Measurements from ENCODE around the gene MAP4K2. TPM values are rescaled to one million over a fixed set of nuclear protein-coding genes. Genes with fewer than 3 reads are reported as not detected.

Gene MAP4K2
- total RNA-seq, 5 donors from 2014 or later (not counting 1 experiment from before 2014, with no cell fraction given), result 80.9 to 131 (median 102) TPM

- WGBS (ENCODE audit: insufficient coverage), result 49% methylated on average over 26 of the region's 27 CpGs
Observed at GRCh38 chr11:64843686-64844329, 40.8 kb upstream of the MAP4K2 start.

DNA sequence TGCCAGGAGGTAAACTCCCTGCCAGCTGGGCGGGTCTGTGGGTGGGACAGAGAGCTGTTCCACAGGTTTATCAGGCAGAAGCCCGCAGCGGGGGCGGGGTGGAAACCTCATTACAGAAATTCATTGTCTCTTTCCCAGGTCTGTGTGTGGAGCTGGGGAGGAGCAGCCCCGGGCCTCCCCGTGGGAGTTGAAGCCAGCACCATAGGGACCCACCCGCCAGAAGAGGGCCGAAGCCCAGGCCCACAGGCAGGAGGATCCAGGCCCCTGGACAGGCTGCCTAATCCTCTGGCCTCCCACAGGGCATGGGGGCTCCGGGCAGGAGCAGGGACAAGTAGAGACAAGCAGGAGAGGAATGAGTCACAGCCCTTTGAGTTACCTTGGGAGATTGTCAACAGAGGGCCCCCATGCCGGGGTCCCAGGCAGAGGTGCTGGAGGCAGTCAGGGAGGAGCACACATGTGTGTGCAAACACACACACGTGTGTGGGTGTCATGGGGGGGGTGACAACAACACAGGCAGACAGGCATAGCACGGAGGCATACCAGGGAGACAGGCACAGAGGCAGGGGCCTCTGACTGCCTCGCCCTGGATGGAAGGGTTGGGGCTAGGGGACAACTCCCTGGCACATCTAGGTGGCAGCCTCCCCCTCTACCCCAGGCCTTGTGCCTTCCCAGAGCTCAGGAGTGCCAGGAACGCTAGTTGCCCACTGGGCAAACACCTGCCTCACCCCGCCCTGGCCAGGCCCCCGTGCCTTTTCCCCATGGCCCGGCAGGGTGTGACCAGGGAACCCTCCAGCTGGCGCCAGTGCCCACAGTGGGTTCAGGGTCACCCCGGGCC, 40.1 kb upstream of the MAP4K2 start:
- peak overlapping the region; percentile 81 to 86 (median 85) for H3K4me3 Mint-ChIP-seq
- no peak for DNase-seq
- H3K9me3 ChIP-seq, result no peaks in the 10 kb centered on the region
- H3K27ac Mint-ChIP-seq, result no peak overlapping the region
- ATAC-seq (replicated peaks in 1 of 4), result no peak
- no peak overlapping the region for H3K27ac ChIP-seq (ENCODE audit: low read length)
- CTCF ChIA-PET, result interaction anchor here (0.6 to 1.6 kb wide), 3 partner anchors 32 to 197 kb away, joined by 3 to 6 read pairs (median 3); partner anchors contain the start of genes MAP4K2 (in 1 of the 2) and MEN1 (in 1 of the 2)
- peaks cover 11 to 12% of the 10 kb centered on the region in 2 donors for H3K36me3 ChIP-seq (ENCODE audit: control insufficient read depth in 2 of 2, extremely low read depth in 1 of 2, insufficient read depth in 1 of 2, low read length in 1 of 2)
- H3K36me3 Mint-ChIP-seq, result peaks cover 3% of the 10 kb centered on the region
- POLR2A ChIA-PET, result interaction anchor here in 1 of 2 donors (0.6 kb wide), 1 partner anchor 48 kb away, joined by 3 read pairs; no protein-coding TSS in a partner anchor
- no peaks in the 10 kb centered on the region for H3K9me3 Mint-ChIP-seq
- H3K4me1 Mint-ChIP-seq, result peaks cover 22 to 30% (median 26%) of the 10 kb centered on the region in 3 donors
- H3K27me3 Mint-ChIP-seq, result no peaks in the 10 kb centered on the region
- H3K4me1 ChIP-seq (ENCODE audit: control insufficient read depth in 1 of 2, extremely low read depth in 1 of 2, insufficient read depth in 2 of 2, low read length in 2 of 2), result peaks cover 4 to 35% of the 10 kb centered on the region in 2 experiments
- WGBS (ENCODE audit: insufficient coverage), result 91% methylated on average over 14 of the region's 19 CpGs
- H3K4me3 ChIP-seq (ENCODE audit: control insufficient read depth in 1 of 2, extremely low read depth in 1 of 2, low read length in 1 of 2), result no peak overlapping the region
- no peaks in the 10 kb centered on the region for H3K27me3 ChIP-seq (replicated peaks in 1 of 2; ENCODE audit: control insufficient read depth in 2 of 2, extremely low read depth in 1 of 2, insufficient read depth in 2 of 2, low read length in 1 of 2)

More at GRCh38 chr11:64843686-64844329, 40.8 kb upstream of the MAP4K2 start:
- peaks cover 6 to 10% of the 10 kb centered on the region in 2 donors for H3K36me3 ChIP-seq (ENCODE audit: control insufficient read depth in 2 of 2, extremely low read depth in 1 of 2, insufficient read depth in 1 of 2, low read length in 1 of 2)
- ChIA-PET POLR2A (interaction anchor here in 1 of 2 donors (0.6 kb wide), 1 partner anchor 47 kb away, joined by 3 read pairs; no protein-coding TSS in a partner anchor), CTCF (interaction anchor here (0.5 to 1.6 kb wide), 13 partner anchors 28 to 248 kb away, joined by 3 to 8 read pairs (median 3); partner anchors contain the start of genes MAP4K2 (in 1 of the 2), MEN1 (in 1 of the 2) and PPP2R5B (in 1 of the 2))
- Mint-ChIP-seq H3K36me3 (peaks cover 3% of the 10 kb centered on the region), H3K9me3 (no peaks in the 10 kb centered on the region), H3K4me1 (peaks cover 30 to 37% (median 34%) of the 10 kb centered on the region in 3 donors), H3K27ac (peak overlapping the region; percentile 72 to 92), H3K4me3 (peak overlapping the region; percentile 81 to 86 (median 85)), H3K27me3 (no peaks in the 10 kb centered on the region)
- peak in 2 of 4 experiments; percentile 1 for ATAC-seq (replicated peaks in 1 of 4)
- H3K9me3 ChIP-seq, result no peaks in the 10 kb centered on the region
- H3K27me3 ChIP-seq (replicated peaks in 1 of 2; ENCODE audit: control insufficient read depth in 2 of 2, extremely low read depth in 1 of 2, insufficient read depth in 2 of 2, low read length in 1 of 2), result no peaks in the 10 kb centered on the region
- H3K4me3 ChIP-seq (ENCODE audit: control insufficient read depth in 1 of 2, extremely low read depth in 1 of 2, low read length in 1 of 2), result peak overlapping the region; percentile 0 to 37
- peaks cover 11 to 42% of the 10 kb centered on the region in 2 experiments for H3K4me1 ChIP-seq (ENCODE audit: control insufficient read depth in 1 of 2, extremely low read depth in 1 of 2, insufficient read depth in 2 of 2, low read length in 2 of 2)
- H3K27ac ChIP-seq (ENCODE audit: low read length), result no peak overlapping the region
- DNase-seq, result peak in 1 of 35 experiments; percentile 23

GRCh38 chr11:64842366-64842759, 39.3 kb upstream of the MAP4K2 start:
- CTCF ChIA-PET, result no interaction called here
- Mint-ChIP-seq H3K4me1 (peaks cover 17 to 25% (median 21%) of the 10 kb centered on the region in 3 donors), H3K27me3 (no peaks in the 10 kb centered on the region), H3K36me3 (peaks cover 3% of the 10 kb centered on the region), H3K4me3 (no peak overlapping the region), H3K27ac (no peak overlapping the region), H3K9me3 (no peaks in the 10 kb centered on the region)
- H3K27ac ChIP-seq (ENCODE audit: low read length), result no peak overlapping the region
- no peak overlapping the region for H3K4me3 ChIP-seq (ENCODE audit: control insufficient read depth in 1 of 2, extremely low read depth in 1 of 2, low read length in 1 of 2)
- H3K9me3 ChIP-seq, result no peaks in the 10 kb centered on the region
- H3K27me3 ChIP-seq (replicated peaks in 1 of 2; ENCODE audit: control insufficient read depth in 2 of 2, extremely low read depth in 1 of 2, insufficient read depth in 2 of 2, low read length in 1 of 2), result no peaks in the 10 kb centered on the region
- WGBS (ENCODE audit: insufficient coverage), result 96% methylated on average over 2 of the region's 6 CpGs
- POLR2A ChIA-PET, result no interaction called here
- ATAC-seq (replicated peaks in 1 of 4) (no peak), DNase-seq (no peak)
- peaks cover 11 to 17% of the 10 kb centered on the region in 2 donors for H3K36me3 ChIP-seq (ENCODE audit: control insufficient read depth in 2 of 2, extremely low read depth in 1 of 2, insufficient read depth in 1 of 2, low read length in 1 of 2)
- peaks cover 3 to 28% of the 10 kb centered on the region in 2 experiments for H3K4me1 ChIP-seq (ENCODE audit: control insufficient read depth in 1 of 2, extremely low read depth in 1 of 2, insufficient read depth in 2 of 2, low read length in 2 of 2)

DNA sequence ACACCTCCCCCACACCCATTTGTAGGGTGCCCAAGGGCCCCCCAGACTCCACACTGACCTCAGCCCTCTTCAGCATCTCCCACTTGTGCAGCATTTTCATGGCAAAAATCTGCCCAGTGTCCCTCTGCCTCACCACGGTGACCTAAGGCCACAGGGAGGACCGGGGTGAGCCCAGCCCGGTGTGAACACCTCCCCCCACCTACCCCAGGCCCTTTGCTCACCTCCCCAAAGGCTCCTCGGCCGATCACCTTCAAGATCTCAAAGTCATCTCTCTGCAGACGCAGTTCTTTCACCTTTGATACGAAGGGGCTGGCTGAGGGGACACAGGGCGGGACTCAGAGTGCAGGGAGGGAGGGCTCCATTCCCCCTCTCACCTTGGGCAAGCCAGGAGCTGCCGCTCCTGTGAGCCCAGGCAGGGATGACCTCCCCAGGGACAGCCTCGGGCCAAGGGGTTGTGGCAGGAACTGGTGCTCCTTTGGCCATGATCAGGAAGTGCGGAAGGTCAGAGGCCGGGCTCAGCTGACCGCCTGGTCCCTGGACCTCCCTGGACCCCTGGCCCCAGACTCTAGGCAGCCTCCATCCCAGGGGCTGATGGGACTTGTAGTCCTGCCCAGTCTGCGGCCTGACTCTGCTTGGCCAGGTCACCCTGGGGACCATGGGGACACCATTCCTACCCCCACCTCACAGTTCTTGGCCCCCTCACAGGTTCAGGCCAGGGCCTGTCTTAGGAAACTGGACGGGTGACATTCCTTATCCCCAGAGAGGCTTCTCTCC, 38.8 kb upstream of the MAP4K2 start:
- POLR2A ChIA-PET, result no interaction called here

GRCh38 chr11:64839887-64840782, 37.1 kb upstream of the MAP4K2 start:
- peaks cover 9 to 17% (median 12%) of the 10 kb centered on the region in 3 donors for H3K4me1 Mint-ChIP-seq
- Histone ChIP-seq H3K4me1 (ENCODE audit: control insufficient read depth in 1 of 2, extremely low read depth in 1 of 2, insufficient read depth in 2 of 2, low read length in 2 of 2) (peaks cover 0 to 23% of the 10 kb centered on the region in 2 experiments), H3K9me3 (no peaks in the 10 kb centered on the region), H3K27ac (ENCODE audit: low read length) (no peak overlapping the region), H3K27me3 (replicated peaks in 1 of 2; ENCODE audit: control insufficient read depth in 2 of 2, extremely low read depth in 1 of 2, insufficient read depth in 2 of 2, low read length in 1 of 2) (no peaks in the 10 kb centered on the region), H3K4me3 (ENCODE audit: control insufficient read depth in 1 of 2, extremely low read depth in 1 of 2, low read length in 1 of 2) (no peak overlapping the region), H3K36me3 (ENCODE audit: control insufficient read depth in 2 of 2, extremely low read depth in 1 of 2, insufficient read depth in 1 of 2, low read length in 1 of 2) (peaks cover 11 to 17% of the 10 kb centered on the region in 2 donors)
- peaks cover 3% of the 10 kb centered on the region for H3K36me3 Mint-ChIP-seq
- WGBS (ENCODE audit: insufficient coverage), result 91% methylated on average over 24 of the region's 24 CpGs
- no peak overlapping the region for H3K4me3 Mint-ChIP-seq
- ATAC-seq (replicated peaks in 1 of 4) (no peak), DNase-seq (no peak)
- ChIA-PET POLR2A (interaction anchor here in 1 of 2 donors (0.7 kb wide), 1 partner anchor 500 kb away, joined by 3 read pairs; no protein-coding TSS in a partner anchor), CTCF (interaction anchor here in 1 of 2 donors (0.6 kb wide), 1 partner anchor 355 kb away, joined by 3 read pairs; no protein-coding TSS in a partner anchor)
- H3K27me3 Mint-ChIP-seq, result no peaks in the 10 kb centered on the region
- no peaks in the 10 kb centered on the region for H3K9me3 Mint-ChIP-seq
- H3K27ac Mint-ChIP-seq, result no peak overlapping the region

More for the DNA sequence above, 38.8 kb upstream of the MAP4K2 start:
- ATAC-seq (replicated peaks in 1 of 4) (no peak), DNase-seq (no peak)
- WGBS (ENCODE audit: insufficient coverage), result 87% methylated on average over 11 of the region's 15 CpGs
- H3K9me3 Mint-ChIP-seq, result no peaks in the 10 kb centered on the region
- H3K36me3 ChIP-seq (ENCODE audit: control insufficient read depth in 2 of 2, extremely low read depth in 1 of 2, insufficient read depth in 1 of 2, low read length in 1 of 2), result peaks cover 11 to 17% of the 10 kb centered on the region in 2 donors
- no peaks in the 10 kb centered on the region for H3K27me3 ChIP-seq (replicated peaks in 1 of 2; ENCODE audit: control insufficient read depth in 2 of 2, extremely low read depth in 1 of 2, insufficient read depth in 2 of 2, low read length in 1 of 2)
- no peak overlapping the region for H3K4me3 Mint-ChIP-seq
- H3K36me3 Mint-ChIP-seq, result peaks cover 3% of the 10 kb centered on the region
- H3K4me1 Mint-ChIP-seq, result peaks cover 11 to 19% (median 15%) of the 10 kb centered on the region in 3 donors
- CTCF ChIA-PET, result no interaction called here
- H3K27ac Mint-ChIP-seq, result no peak overlapping the region
- H3K27ac ChIP-seq (ENCODE audit: low read length), result no peak overlapping the region
- H3K9me3 ChIP-seq, result no peaks in the 10 kb centered on the region
- H3K4me3 ChIP-seq (ENCODE audit: control insufficient read depth in 1 of 2, extremely low read depth in 1 of 2, low read length in 1 of 2), result no peak overlapping the region
- H3K4me1 ChIP-seq (ENCODE audit: control insufficient read depth in 1 of 2, extremely low read depth in 1 of 2, insufficient read depth in 2 of 2, low read length in 2 of 2), result peaks cover 0 to 27% of the 10 kb centered on the region in 2 experiments
- H3K27me3 Mint-ChIP-seq, result no peaks in the 10 kb centered on the region

Data from T-cell (primary cell).